ENCODE results near the gene CYTH1. TPM values are rescaled to one million over a fixed set of nuclear protein-coding genes. Genes with fewer than 3 reads are reported as not detected.
A peak's percentile ranks its signal among the peaks of the same experiment; 100 is the strongest.

CYTH1 gene
- total RNA-seq, 1 experiment from 2014 or later, result 9.7 TPM

DNA sequence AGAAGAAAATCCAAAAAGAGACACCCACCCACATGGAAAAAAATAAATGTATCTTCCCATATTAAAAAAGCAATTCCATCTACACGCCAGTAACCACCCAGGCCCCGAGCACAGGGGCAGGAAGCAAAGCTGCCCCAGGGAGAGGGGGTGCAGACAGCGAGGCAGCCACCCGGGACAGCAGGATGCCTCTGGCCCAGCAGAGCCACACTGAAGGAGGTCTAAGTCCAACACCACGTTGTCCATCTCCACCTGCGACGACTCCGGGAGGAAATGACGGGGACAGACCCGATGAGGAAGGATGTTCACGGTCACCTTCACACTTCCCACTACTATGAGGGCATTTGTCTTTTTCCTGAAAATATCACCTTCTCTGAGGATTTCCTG is 14.4 kb upstream of the CYTH1 start:
- H3T11ph ChIP-seq (ENCODE audit: low read length), result no peak overlapping the region
- Mint-ChIP-seq H3K9me3 (no peaks in the 10 kb centered on the region), H3K4me1 (peaks cover 4 to 6% of the 10 kb centered on the region in 2 experiments; a peak in 3 of 4 replicates), H3K36me3 (ENCODE audit: insufficient read depth in 1 of 3, low read depth in 3 of 3) (peaks cover 41 to 85% (median 79%) of the 10 kb centered on the region in 3 experiments), H3K27ac (peak overlapping the region in 1 of 3 experiments; percentile 76; a peak in 1 of 7 replicates), H3K27me3 (ENCODE audit: low read depth) (no peaks in the 10 kb centered on the region), H3K4me3 (no peak overlapping the region)
- H3K79me1 ChIP-seq (ENCODE audit: insufficient read depth, low read depth, low read length, poor library complexity, severe bottlenecking), result no peaks in the 10 kb centered on the region
- H3K14ac ChIP-seq (ENCODE audit: insufficient read depth, low read length), result no peak overlapping the region
- no peak overlapping the region for H2BK15ac ChIP-seq (ENCODE audit: low read depth, low read length)
- no peaks in the 10 kb centered on the region for H3K27me3 ChIP-seq (ENCODE audit: insufficient read depth, low read length)
- no peaks in the 10 kb centered on the region for H4K20me1 ChIP-seq (ENCODE audit: control insufficient read depth, insufficient read depth, insufficient read length)
- no peak overlapping the region for H3K23ac ChIP-seq (ENCODE audit: insufficient read length, low read depth, low read length)
- H2BK12ac ChIP-seq (ENCODE audit: insufficient read length, low read depth, low read length), result no peak overlapping the region
- H2AK5ac ChIP-seq (ENCODE audit: insufficient read length, low read length), result no peak overlapping the region
- no peak overlapping the region for H2BK120ac ChIP-seq (ENCODE audit: low read depth, low read length, poor library complexity, severe bottlenecking)
- no CpG with 5 or more reads among the region's 11 CpGs for WGBS (ENCODE audit: extremely low coverage, insufficient read length, low lambda C conversion rate)
- DNase-seq, result no peak
- no peak overlapping the region for H4K8ac ChIP-seq (replicated peaks; ENCODE audit: insufficient read length, low read depth, low read length)
- no peak overlapping the region for H3K9ac ChIP-seq (ENCODE audit: extremely low read depth, insufficient read length, low read length)
- no peak overlapping the region for H3K4me2 ChIP-seq (ENCODE audit: insufficient read depth, insufficient read length, low read length)
- TF ChIP-seq, protein P1, sequence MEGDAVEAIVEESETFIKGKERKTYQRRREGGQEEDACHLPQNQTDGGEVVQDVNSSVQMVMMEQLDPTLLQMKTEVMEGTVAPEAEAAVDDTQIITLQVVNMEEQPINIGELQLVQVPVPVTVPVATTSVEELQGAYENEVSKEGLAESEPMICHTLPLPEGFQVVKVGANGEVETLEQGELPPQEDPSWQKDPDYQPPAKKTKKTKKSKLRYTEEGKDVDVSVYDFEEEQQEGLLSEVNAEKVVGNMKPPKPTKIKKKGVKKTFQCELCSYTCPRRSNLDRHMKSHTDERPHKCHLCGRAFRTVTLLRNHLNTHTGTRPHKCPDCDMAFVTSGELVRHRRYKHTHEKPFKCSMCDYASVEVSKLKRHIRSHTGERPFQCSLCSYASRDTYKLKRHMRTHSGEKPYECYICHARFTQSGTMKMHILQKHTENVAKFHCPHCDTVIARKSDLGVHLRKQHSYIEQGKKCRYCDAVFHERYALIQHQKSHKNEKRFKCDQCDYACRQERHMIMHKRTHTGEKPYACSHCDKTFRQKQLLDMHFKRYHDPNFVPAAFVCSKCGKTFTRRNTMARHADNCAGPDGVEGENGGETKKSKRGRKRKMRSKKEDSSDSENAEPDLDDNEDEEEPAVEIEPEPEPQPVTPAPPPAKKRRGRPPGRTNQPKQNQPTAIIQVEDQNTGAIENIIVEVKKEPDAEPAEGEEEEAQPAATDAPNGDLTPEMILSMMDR (conservative IDR thresholded peaks at IDR 0.05), result no peak
- no peak overlapping the region for H2AFZ ChIP-seq (ENCODE audit: low read length)
- no peaks in the 10 kb centered on the region for H3K79me2 ChIP-seq (ENCODE audit: insufficient read depth, low read length)
- no peak overlapping the region for H4K5ac ChIP-seq (ENCODE audit: insufficient read length, low read depth, low read length)
- no peak overlapping the region for H2BK5ac ChIP-seq (ENCODE audit: insufficient read length, low read length)
- no peak overlapping the region for H3K18ac ChIP-seq (ENCODE audit: insufficient read length, low read depth, low read length)
- no peak overlapping the region for H3K56ac ChIP-seq (ENCODE audit: insufficient read length, low read depth, low read length)
- no peak overlapping the region for H4K91ac ChIP-seq (ENCODE audit: insufficient read length, low read depth, low read length)
- no peaks in the 10 kb centered on the region for H3K9me3 ChIP-seq (ENCODE audit: control insufficient read depth, low read depth, low read length)
- H3K4ac ChIP-seq (ENCODE audit: low read depth, low read length), result no peak overlapping the region
- no peaks in the 10 kb centered on the region for H3K23me2 ChIP-seq (ENCODE audit: insufficient read length, low read depth, low read length, poor library complexity, severe bottlenecking)
- no peak overlapping the region for H2BK20ac ChIP-seq (ENCODE audit: low read depth, low read length, poor library complexity, severe bottlenecking)
- H3K4me1 ChIP-seq (ENCODE audit: insufficient read depth, low read length), result no peaks in the 10 kb centered on the region
- no peak overlapping the region for H3K27ac ChIP-seq (ENCODE audit: insufficient read length, low read depth, low read length)
